H9 (cell line): ENCODE results near the gene CCDC177. TPM values are rescaled to one million over a fixed set of nuclear protein-coding genes. Genes with fewer than 3 reads are reported as not detected.

ENCODE experiments used
- DNase-seq: peaks from one replicate; pipeline ENCODE4 v3.0.0-alpha.2; 2017
- H2AFZ ChIP-seq: one replicate; pipeline ENCODE4 v1.6.1; 2013; ENCODE audit warnings: mild to moderate bottlenecking, low read length, control low read depth, moderate library complexity
- H2AK5ac ChIP-seq: 2 replicates; pipeline ENCODE4 v1.6.1; 2013; ENCODE audit warnings: low read length, control low read depth, mixed read lengths; ENCODE audit not compliant: insufficient read length
- H2BK120ac ChIP-seq: one replicate; pipeline ENCODE4 v1.6.1; 2013; ENCODE audit warnings: low read depth, mild to moderate bottlenecking, low read length, control low read depth, inconsistent platforms; ENCODE audit not compliant: poor library complexity, severe bottlenecking
- H2BK12ac ChIP-seq: 2 replicates; pipeline ENCODE4 v1.6.1; 2013; ENCODE audit warnings: low read length, control low read depth, mixed read lengths, low read depth; ENCODE audit not compliant: insufficient read length
- H2BK15ac ChIP-seq: 2 replicates; pipeline ENCODE4 v1.6.1; 2013; ENCODE audit warnings: low read depth, low read length, control low read depth
- H2BK20ac ChIP-seq: one replicate; pipeline ENCODE4 v1.6.1; 2013; ENCODE audit warnings: low read depth, mild to moderate bottlenecking, low read length, control low read depth, inconsistent platforms; ENCODE audit not compliant: poor library complexity, severe bottlenecking
- H2BK5ac ChIP-seq: 2 replicates; pipeline ENCODE4 v1.6.1; 2013; ENCODE audit warnings: low read length, control low read depth, mixed read lengths; ENCODE audit not compliant: insufficient read length
- H3K14ac ChIP-seq: 2 replicates; pipeline ENCODE4 v1.6.1; 2013; ENCODE audit warnings: low read length, control low read depth; ENCODE audit not compliant: insufficient read depth
- H3K18ac ChIP-seq: 2 replicates; pipeline ENCODE4 v1.6.1; 2013; ENCODE audit warnings: low read depth, mild to moderate bottlenecking, mixed read lengths, low read length, control low read depth; ENCODE audit not compliant: insufficient read length
- H3K23ac ChIP-seq: 2 replicates; pipeline ENCODE4 v1.6.1; 2013; ENCODE audit warnings: low read length, control low read depth, mixed read lengths, low read depth; ENCODE audit not compliant: insufficient read length
- H3K23me2 ChIP-seq: 2 replicates; pipeline ENCODE4 v1.6.1; 2013; ENCODE audit warnings: low read depth, mild to moderate bottlenecking, mixed read lengths, low read length, control low read depth; ENCODE audit not compliant: insufficient read length, poor library complexity, severe bottlenecking
- H3K27ac ChIP-seq: 2 replicates; pipeline ENCODE4 v1.5.1; 2013; ENCODE audit warnings: low read length, control low read depth, mixed read lengths, low read depth; ENCODE audit not compliant: insufficient read length
- H3K27me3 ChIP-seq: 2 replicates; pipeline ENCODE4 v1.6.1; 2013; ENCODE audit warnings: low read length, control low read depth, inconsistent platforms; ENCODE audit not compliant: insufficient read depth
- H3K4ac ChIP-seq: 2 replicates; pipeline ENCODE4 v1.6.1; 2013; ENCODE audit warnings: low read depth, mild to moderate bottlenecking, control low read depth, inconsistent platforms, low read length, moderate library complexity
- H3K4me1 ChIP-seq: 2 replicates; pipeline ENCODE4 v1.6.1; 2013; ENCODE audit warnings: low read length, control low read depth, inconsistent platforms; ENCODE audit not compliant: insufficient read depth
- H3K4me2 ChIP-seq: 2 replicates; pipeline ENCODE4 v1.6.1; 2013; ENCODE audit warnings: low read length, control low read depth, mixed read lengths; ENCODE audit not compliant: insufficient read length, insufficient read depth
- H3K56ac ChIP-seq: 2 replicates; pipeline ENCODE4 v1.6.1; 2013; ENCODE audit warnings: low read depth, mild to moderate bottlenecking, mixed read lengths, low read length, control low read depth; ENCODE audit not compliant: insufficient read length
- H3K79me1 ChIP-seq: 2 replicates; pipeline ENCODE4 v1.6.1; 2013; ENCODE audit warnings: low read depth, mild to moderate bottlenecking, moderate library complexity, low read length, control low read depth, inconsistent platforms; ENCODE audit not compliant: insufficient read depth, poor library complexity, severe bottlenecking
- H3K79me2 ChIP-seq: 2 replicates; pipeline ENCODE4 v1.6.1; 2013; ENCODE audit warnings: low read length, control low read depth, inconsistent platforms; ENCODE audit not compliant: insufficient read depth
- H3K9ac ChIP-seq: 2 replicates; pipeline ENCODE4 v1.6.1; 2013; ENCODE audit warnings: low read length, control low read depth, mixed read lengths; ENCODE audit not compliant: insufficient read length; ENCODE audit errors: extremely low read depth
- H3K9me3 ChIP-seq: one replicate; pipeline ENCODE4 v1.6.1; 2013; ENCODE audit warnings: low read depth, low read length, inconsistent platforms; ENCODE audit not compliant: control insufficient read depth
- H3T11ph ChIP-seq: one replicate; pipeline ENCODE4 v1.6.1; 2013; ENCODE audit warnings: mild to moderate bottlenecking, low read length, control low read depth, inconsistent platforms
- H4K20me1 ChIP-seq: one replicate; pipeline ENCODE4 v1.6.1; 2013; ENCODE audit not compliant: control insufficient read depth, insufficient read length, insufficient read depth
- H4K5ac ChIP-seq: 2 replicates; pipeline ENCODE4 v1.6.1; 2013; ENCODE audit warnings: low read depth, mild to moderate bottlenecking, mixed read lengths, low read length, control low read depth; ENCODE audit not compliant: insufficient read length
- H4K8ac ChIP-seq: replicated peaks from 2 replicates; pipeline ENCODE4 v1.6.1; 2013; ENCODE audit warnings: low read length, control low read depth, mixed read lengths, low read depth; ENCODE audit not compliant: insufficient read length
- H4K91ac ChIP-seq: 2 replicates; pipeline ENCODE4 v1.6.1; 2013; ENCODE audit warnings: low read depth, mild to moderate bottlenecking, moderate library complexity, mixed read lengths, low read length, control low read depth; ENCODE audit not compliant: insufficient read length
- H3K27ac Mint-ChIP-seq, 3 experiments: 2 replicates in 2 of 3; 3 replicates in 1 of 3; pipeline ENCODE4 v1.8.0; 2020 to 2021; ENCODE audit warnings: mixed read lengths in 3 of 3, mild to moderate bottlenecking in 1 of 3, moderate library complexity in 1 of 3
- H3K27me3 Mint-ChIP-seq: 2 replicates; pipeline ENCODE4 v1.8.0; 2021; ENCODE audit warnings: low read depth, mild to moderate bottlenecking, moderate library complexity, mixed read lengths
- H3K36me3 Mint-ChIP-seq, 3 experiments: 2 replicates in 2 of 3; 3 replicates in 1 of 3; pipeline ENCODE4 v1.8.0; 2020 to 2021; ENCODE audit warnings: low read depth in 3 of 3, mixed read lengths in 3 of 3; ENCODE audit not compliant: insufficient read depth in 1 of 3
- H3K4me1 Mint-ChIP-seq, 2 experiments: 2 replicates each; pipeline ENCODE4 v1.8.0; 2020; ENCODE audit warnings: mixed read lengths in 2 of 2
- H3K4me3 Mint-ChIP-seq, 2 experiments: 2 replicates in 1 of 2; 3 replicates in 1 of 2; pipeline ENCODE4 v1.8.0; 2020 to 2021; ENCODE audit warnings: mild to moderate bottlenecking in 2 of 2, mixed read lengths in 2 of 2, moderate library complexity in 1 of 2
- H3K9me3 Mint-ChIP-seq, 2 experiments: 2 replicates in 1 of 2; 3 replicates in 1 of 2; pipeline ENCODE4 v1.8.0; 2020; ENCODE audit warnings: mild to moderate bottlenecking in 2 of 2, mixed read lengths in 2 of 2, moderate library complexity in 1 of 2
- WGBS: extraction: QIAGEN DNeasy Blood & Tissue Kit; methylation state at CpG from one replicate; pipeline ENCODE4 v1.1.7; 2013; ENCODE audit warnings: missing lambda C conversion rate, low lambda C conversion rate, mixed read lengths; ENCODE audit not compliant: insufficient read length; ENCODE audit errors: extremely low coverage; 5-methylcytosine and 5-hydroxymethylcytosine counted together
- total RNA-seq: library from RNA; stranded (reverse); gene quantifications from 2 replicates; pipeline ENCODE4 v1.2.1, GENCODE V29; 2021
- TF ChIP-seq, protein P1 (sequence below): fragments of 200-600 bp; sonication (generic); conservative IDR thresholded peaks from 3 replicates; pipeline ENCODE4 v1.8.0; 2021; ENCODE audit warnings: antibody characterized with exemption, mild to moderate bottlenecking

The CCDC177 gene
- total RNA-seq, 1 experiment from 2014 or later: 6.1 TPM

DNA sequence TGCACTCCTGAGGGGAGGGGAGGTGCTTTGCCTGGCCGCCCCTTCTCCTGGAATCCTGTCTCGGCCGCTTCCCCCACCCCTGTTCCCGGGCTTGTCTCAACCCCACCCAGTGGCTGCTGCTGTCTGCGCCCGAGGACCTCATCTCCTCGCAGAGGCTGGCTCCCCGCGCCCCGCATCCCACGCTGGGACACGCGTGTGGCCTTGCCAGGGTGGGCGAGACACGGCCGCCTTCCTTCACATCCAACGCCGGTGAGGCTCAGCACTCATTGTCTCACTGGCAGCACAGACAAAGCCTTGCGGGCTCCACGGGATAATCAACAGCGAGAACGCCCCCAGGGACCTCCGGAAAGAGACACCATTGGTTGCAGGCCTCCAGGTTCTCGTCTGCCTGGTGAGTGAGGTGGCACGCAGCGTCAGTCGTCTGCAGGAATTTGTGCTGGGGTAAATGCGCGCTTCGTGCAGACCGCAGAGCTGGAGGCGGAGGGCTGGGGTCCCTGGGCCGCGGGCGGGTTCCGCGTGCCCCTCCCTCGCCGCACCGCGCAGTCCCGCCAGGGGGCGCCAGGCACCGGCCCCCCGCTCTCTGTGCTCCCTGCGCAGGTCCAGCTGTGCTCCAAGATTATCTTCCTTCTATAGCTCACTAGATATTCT is 26.8 kb downstream of the CCDC177 start:
- peaks cover 21% of the 10 kb centered on the region for H3K27me3 Mint-ChIP-seq
- Histone ChIP-seq H3K23ac (no peak overlapping the region), H3K18ac (peak overlapping the region; percentile 73), H3K79me1 (no peaks in the 10 kb centered on the region), H2BK20ac (no peak overlapping the region), H3K23me2 (peaks cover 4% of the 10 kb centered on the region), H2AFZ (no peak overlapping the region), H2AK5ac (no peak overlapping the region), H2BK5ac (no peak overlapping the region), H2BK15ac (no peak overlapping the region), H2BK120ac (no peak overlapping the region), H3T11ph (no peak overlapping the region), H3K14ac (peak overlapping the region; percentile 90), H3K9ac (no peak overlapping the region), H3K9me3 (no peaks in the 10 kb centered on the region), H3K4me1 (peaks cover 7% of the 10 kb centered on the region; the same call in 1 of the 2 replicates), H3K79me2 (no peaks in the 10 kb centered on the region), H3K56ac (no peak overlapping the region), H3K4ac (no peak overlapping the region), H4K91ac (no peak overlapping the region), H3K4me2 (peak overlapping the region; percentile 34), H2BK12ac (no peak overlapping the region), H4K8ac (no peak overlapping the region), H4K20me1 (no peaks in the 10 kb centered on the region), H3K27me3 (no peaks in the 10 kb centered on the region), H4K5ac (no peak overlapping the region), H3K27ac (no peak overlapping the region)
- H3K4me1 Mint-ChIP-seq: peaks cover 33 to 36% of the 10 kb centered on the region in 2 experiments
- peaks cover 0 to 3% (median 0%) of the 10 kb centered on the region in 3 experiments; a peak in 1 of 7 replicates for H3K36me3 Mint-ChIP-seq
- H3K4me3 Mint-ChIP-seq: peak overlapping the region; percentile 71 to 79
- H3K27ac Mint-ChIP-seq: peak overlapping the region in 1 of 3 experiments; percentile 83; a peak in 3 of 7 replicates
- peak; percentile 90 for DNase-seq
- no CpG with 5 or more reads among the region's 46 CpGs for WGBS
- H3K9me3 Mint-ChIP-seq: no peaks in the 10 kb centered on the region; a peak in 2 of 5 replicates
- TF ChIP-seq, protein P1, sequence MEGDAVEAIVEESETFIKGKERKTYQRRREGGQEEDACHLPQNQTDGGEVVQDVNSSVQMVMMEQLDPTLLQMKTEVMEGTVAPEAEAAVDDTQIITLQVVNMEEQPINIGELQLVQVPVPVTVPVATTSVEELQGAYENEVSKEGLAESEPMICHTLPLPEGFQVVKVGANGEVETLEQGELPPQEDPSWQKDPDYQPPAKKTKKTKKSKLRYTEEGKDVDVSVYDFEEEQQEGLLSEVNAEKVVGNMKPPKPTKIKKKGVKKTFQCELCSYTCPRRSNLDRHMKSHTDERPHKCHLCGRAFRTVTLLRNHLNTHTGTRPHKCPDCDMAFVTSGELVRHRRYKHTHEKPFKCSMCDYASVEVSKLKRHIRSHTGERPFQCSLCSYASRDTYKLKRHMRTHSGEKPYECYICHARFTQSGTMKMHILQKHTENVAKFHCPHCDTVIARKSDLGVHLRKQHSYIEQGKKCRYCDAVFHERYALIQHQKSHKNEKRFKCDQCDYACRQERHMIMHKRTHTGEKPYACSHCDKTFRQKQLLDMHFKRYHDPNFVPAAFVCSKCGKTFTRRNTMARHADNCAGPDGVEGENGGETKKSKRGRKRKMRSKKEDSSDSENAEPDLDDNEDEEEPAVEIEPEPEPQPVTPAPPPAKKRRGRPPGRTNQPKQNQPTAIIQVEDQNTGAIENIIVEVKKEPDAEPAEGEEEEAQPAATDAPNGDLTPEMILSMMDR: peak; percentile 99
